GM03348 (cell line): Measurements from ENCODE around the gene MED26.

Experiments used
- DNase-seq: peaks from one replicate; pipeline ENCODE4 v3.0.0; 2012; ENCODE audit warnings: low spot score

Gene MED26

DNA sequence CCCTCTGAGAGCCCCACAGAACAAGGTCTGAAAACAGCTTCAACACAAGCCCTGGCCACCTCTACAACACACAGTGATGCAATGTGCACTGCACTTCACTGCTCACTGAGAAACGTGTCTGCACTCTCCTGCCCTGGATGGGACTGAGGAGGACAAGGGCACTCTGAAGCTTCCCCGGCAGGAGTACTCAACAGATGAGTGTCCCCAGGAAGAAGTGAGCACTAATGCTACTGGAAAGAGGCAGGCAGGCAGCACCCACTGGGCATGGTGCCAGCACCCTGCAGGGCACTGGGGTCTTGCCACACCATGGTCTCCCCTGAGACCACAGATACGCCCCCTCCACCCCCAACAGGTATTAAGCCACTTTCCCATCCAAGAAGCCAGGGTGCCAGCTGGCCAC, 38.1 kb downstream of the MED26 start:
- DNase-seq = no peak

GRCh38 chr19:16588824-16589577, 39.0 kb downstream of the MED26 start:
- no peak for DNase-seq

- no peak for DNase-seq
Observed at GRCh38 chr19:16587833-16588823, 39.9 kb downstream of the MED26 start.

- DNase-seq = peak; percentile 62
Observed at GRCh38 chr19:16586991-16587832, 40.8 kb downstream of the MED26 start.

DNA sequence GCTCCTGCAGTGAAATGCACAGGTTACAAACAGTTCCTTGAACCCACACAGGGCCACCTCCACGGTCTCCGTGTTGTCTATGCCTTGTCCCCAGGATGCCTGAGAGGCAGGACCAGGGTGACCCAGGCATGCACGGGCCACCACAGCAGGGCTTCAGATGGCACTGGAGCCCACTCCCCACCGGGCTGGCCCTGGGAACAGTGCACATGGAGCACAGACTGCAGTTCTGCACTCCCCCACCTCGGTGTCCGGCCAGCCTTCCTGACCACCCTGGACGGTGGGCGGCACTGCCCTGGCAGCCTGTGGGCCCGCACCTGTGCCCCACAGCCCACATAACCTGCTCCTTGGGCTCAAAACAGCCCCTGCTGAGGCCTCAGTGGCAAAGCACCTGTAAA, 41.5 kb downstream of the MED26 start:
- no peak for DNase-seq

DNA sequence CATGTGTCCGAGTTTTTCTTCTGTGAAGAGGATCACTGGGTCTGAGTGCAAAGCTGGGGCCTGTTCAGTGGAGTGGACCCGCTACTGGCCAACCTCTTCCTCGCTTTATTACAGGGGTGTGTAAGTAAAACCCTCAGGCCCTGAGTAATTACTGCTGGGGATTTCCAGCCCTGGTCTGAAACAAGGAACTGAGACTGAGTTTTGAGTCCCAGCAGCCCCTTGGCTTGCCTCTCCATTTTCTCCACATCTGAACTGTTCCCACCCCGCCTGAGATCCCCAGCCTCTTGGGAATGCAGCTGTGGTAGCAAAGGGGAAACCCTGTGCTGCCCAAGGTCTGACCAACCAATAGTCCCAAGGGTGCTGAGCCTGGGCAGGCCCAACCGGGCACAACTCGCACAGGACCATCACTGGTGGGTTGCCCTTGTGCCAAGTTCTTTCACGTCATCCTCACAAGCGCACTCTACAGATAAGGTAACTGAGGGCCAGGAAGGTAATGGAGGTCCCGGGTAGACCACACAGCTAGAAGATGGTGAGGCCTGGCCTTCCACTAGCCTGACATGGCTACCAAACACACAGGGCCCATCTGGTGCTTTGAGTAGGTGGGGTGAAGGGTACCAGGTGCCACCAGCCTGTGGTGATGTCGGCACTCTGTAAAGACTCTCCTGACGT, 42.1 kb downstream of the MED26 start:
- no peak for DNase-seq

- no peak for DNase-seq
Observed at GRCh38 chr19:16585094-16585801, 42.8 kb downstream of the MED26 start.

- DNase-seq = peak; percentile 89
Observed at GRCh38 chr19:16584248-16585093, 43.5 kb downstream of the MED26 start.

- DNase-seq = no peak
Observed at GRCh38 chr19:16582486-16583261, 45.3 kb downstream of the MED26 start.

GRCh38 chr19:16581971-16582343, 46.0 kb downstream of the MED26 start:
- DNase-seq = no peak

GRCh38 chr19:16581145-16581970, 46.6 kb downstream of the MED26 start:
- DNase-seq = no peak

GRCh38 chr19:16579381-16579780, 48.6 kb downstream of the MED26 start:
- no peak for DNase-seq

- no peak for DNase-seq
Observed at GRCh38 chr19:16577531-16577985, 50.4 kb downstream of the MED26 start.

DNA sequence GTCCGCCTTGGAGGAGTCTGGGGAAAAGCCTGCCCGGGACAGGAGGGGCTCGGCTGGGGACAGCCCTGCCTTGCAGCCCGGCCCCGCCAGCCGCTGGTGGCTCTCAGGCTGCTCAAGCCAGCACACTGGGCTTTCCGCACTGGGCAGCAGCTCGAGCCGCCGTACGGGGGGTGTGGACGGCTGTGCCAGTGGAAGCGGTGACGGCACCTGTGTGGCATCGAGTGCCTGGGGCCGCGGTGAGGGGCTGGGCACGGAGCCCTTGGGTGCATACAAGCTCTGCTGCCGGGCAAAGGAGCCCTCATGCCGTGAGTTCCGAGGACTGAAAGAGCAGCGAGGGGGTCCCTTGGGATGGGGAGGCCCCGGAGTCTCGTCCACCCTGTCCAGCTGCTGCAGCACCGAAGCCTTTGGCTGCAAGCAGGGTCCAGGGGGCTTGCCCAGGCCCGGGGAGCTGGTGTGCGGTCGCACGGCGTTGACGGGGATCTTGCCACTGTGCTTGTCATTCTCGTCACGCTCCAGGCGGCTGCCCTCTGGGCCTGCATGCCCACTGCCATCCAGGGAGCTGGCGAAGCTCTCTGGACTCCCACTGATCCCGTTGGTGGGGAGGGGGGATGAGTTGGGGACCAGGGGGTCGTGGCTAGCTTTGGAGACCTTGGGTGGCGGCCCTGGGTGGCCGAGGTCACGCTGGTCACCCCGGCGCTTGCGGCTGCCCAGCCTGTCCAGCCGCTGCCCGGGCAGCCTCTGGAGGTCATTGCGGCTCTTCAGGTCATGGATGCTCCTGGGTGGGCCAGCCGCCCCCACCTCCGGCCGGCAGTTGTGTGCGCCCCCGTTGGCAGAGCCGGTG, 51.1 kb downstream of the MED26 start:
- DNase-seq = no peak

DNA sequence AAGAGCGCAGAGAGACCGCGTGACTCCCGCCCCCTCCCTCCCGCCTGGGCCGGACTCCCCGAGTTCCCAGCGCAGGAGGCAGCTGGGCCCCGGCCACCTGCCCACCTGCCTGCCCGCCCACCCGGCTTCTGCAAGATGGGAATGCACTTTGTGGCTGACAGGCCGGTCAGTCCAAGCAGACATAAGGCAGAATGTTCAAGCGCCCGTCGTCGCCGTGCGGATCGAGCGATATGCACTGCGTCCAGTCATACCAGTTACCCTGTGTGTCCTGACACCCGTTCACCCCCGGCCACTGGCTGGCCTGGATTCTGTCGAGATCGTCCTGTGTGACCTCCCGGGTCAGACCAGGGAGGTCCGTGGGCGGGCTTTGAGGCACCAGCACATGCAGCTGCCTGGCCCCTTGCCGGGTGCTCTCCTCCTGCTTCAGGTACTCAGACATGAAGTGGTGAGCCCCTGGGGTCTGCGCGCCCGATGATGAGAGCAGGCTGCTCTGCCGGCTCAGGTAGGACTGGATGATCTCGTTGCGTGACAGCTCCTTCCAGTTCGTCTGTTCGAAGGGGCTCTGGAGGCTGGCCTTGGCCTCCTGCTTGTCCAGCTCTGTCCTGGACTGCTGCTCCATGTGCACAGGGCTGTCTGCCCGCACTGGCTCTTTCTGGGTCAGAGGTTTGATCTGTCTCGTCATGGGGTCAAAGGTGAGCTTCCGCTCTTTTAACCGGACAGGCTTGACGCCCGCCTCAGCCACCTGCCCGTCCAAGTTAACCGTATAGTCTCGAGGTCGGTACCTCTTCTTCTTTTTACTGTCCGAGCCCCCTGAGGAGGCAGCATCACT, 51.9 kb downstream of the MED26 start:
- DNase-seq = no peak

DNA sequence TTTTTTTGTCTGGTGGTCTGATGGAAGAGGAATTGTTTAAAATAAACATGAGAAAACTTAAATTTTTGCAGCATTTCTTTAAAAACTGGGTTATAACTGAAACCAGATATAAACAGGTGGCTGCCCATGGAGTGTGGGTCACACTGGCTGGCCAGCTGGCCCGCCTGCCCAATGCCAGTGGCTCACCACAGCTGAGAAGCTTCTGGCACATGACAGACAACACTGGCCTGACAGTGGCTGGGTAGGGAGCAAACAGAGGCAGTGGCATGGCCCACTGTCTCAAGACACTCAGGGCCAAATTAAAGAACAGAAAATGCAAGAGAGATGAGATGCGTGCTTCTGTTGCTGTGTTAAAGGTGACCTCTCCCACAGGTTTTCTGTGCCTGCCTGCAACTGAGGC, 52.7 kb downstream of the MED26 start:
- no peak for DNase-seq
